Activated T-cell treated with anti-CD3 and anti-CD28 coated beads, Interleukin-2, amount 50 U/mL, for 48 hours (primary cell): ENCODE measurements around the gene BICDL2.

Experiments
- DNase-seq, 2 experiments: peaks; one replicate each; pipeline ENCODE4 v3.0.0-alpha.2; 2020

BICDL2 gene

GRCh38 chr16:2981177-2981898 is 55.4 kb downstream of the BICDL2 start:
- no peak for DNase-seq

GRCh38 chr16:2980227-2981176 is 56.2 kb downstream of the BICDL2 start, which contains the start of gene PKMYT1:
Gene PKMYT1 (minus strand): TSS chr16:2980446. CDS start chr16:2979657, 789 bp downstream.
- DNase-seq = peak; percentile 96 to 99

- peak; percentile 60 to 62 for DNase-seq
Measured at GRCh38 chr16:2979669-2980226, 57.0 kb downstream of the BICDL2 start.
